ENCODE results near the gene GTF2F1. TPM values are rescaled to one million over a fixed set of nuclear protein-coding genes. Genes with fewer than 3 reads are reported as not detected.
A peak's percentile ranks its signal among the peaks of the same experiment; 100 is the strongest.
"Not testable (repeated sequence)": the region's sequence is repeated elsewhere in the genome, so short reads cannot be mapped to it uniquely, and the experiment has no call there.

The GTF2F1 gene
- total RNA-seq, 1 experiment from 2014 or later = 40.9 TPM

- DNase-seq (ENCODE audit: low spot score) = no peak
Measured at GRCh38 chr19:6387372-6387771, 5.6 kb downstream of the GTF2F1 start.

GRCh38 chr19:6384381-6384780, 8.6 kb downstream of the GTF2F1 start:
- no peak for DNase-seq (ENCODE audit: low spot score)

- DNase-seq (ENCODE audit: low spot score) = no peak
Measured at GRCh38 chr19:6383188-6383587, 9.8 kb downstream of the GTF2F1 start.

GRCh38 chr19:6381030-6381750, 11.8 kb downstream of the GTF2F1 start:
- DNase-seq (ENCODE audit: low spot score) = no peak

GRCh38 chr19:6379744-6380143, 13.2 kb downstream of the GTF2F1 start:
- no peak for DNase-seq (ENCODE audit: low spot score)

GRCh38 chr19:6378486-6378885, 14.5 kb downstream of the GTF2F1 start:
- no peak for DNase-seq (ENCODE audit: low spot score)

GRCh38 chr19:6378041-6378440, 14.9 kb downstream of the GTF2F1 start:
- no peak for DNase-seq (ENCODE audit: low spot score)

- DNase-seq (ENCODE audit: low spot score) = no peak
Measured at GRCh38 chr19:6376512-6377190, 16.3 kb downstream of the GTF2F1 start.

GRCh38 chr19:6375411-6376010, 17.5 kb downstream of the GTF2F1 start, which contains the start of gene PSPN:
Gene PSPN (minus strand): TSS chr19:6375933. CDS start chr19:6375849, 84 bp downstream.
- no peak for DNase-seq (ENCODE audit: low spot score)

GRCh38 chr19:6374711-6375410, 18.1 kb downstream of the GTF2F1 start:
- no peak for DNase-seq (ENCODE audit: low spot score)

- no peak for DNase-seq (ENCODE audit: low spot score)
Measured at GRCh38 chr19:6374161-6374709, 18.7 kb downstream of the GTF2F1 start.

GRCh38 chr19:6373813-6374108, 19.2 kb downstream of the GTF2F1 start:
- no peak for DNase-seq (ENCODE audit: low spot score)

- DNase-seq (ENCODE audit: low spot score) = peak; percentile 93
Measured at GRCh38 chr19:6373096-6373812, 19.7 kb downstream of the GTF2F1 start.

- peak; percentile 98 for DNase-seq (ENCODE audit: low spot score)
Measured at GRCh38 chr19:6372594-6373095, 20.3 kb downstream of the GTF2F1 start, which contains the start of gene ALKBH7. Gene ALKBH7 (plus strand): TSS chr19:6372794. CDS start chr19:6372821, 27 bp downstream.

GRCh38 chr19:6364353-6364752, 28.6 kb downstream of the GTF2F1 start:
- no peak for DNase-seq (ENCODE audit: low spot score)

- no peak for DNase-seq (ENCODE audit: low spot score)
Measured at GRCh38 chr19:6362351-6362801, 30.6 kb downstream of the GTF2F1 start.

- DNase-seq (ENCODE audit: low spot score) = no peak
Measured at GRCh38 chr19:6362027-6362350, 31.0 kb downstream of the GTF2F1 start.

- not testable (repeated sequence) for DNase-seq (ENCODE audit: low spot score)
Measured at GRCh38 chr19:6360857-6361216, 32.1 kb downstream of the GTF2F1 start.

- not testable (repeated sequence) for DNase-seq (ENCODE audit: low spot score)
Measured at GRCh38 chr19:6360445-6360844, 32.5 kb downstream of the GTF2F1 start.

- DNase-seq (ENCODE audit: low spot score) = no peak
Measured at GRCh38 chr19:6359568-6360341, 33.2 kb downstream of the GTF2F1 start.
